Smooth muscle cell of the brain vasculature (primary cell): ENCODE measurements around the gene APBA3.

Source experiments
- DNase-seq: peaks from one replicate; pipeline ENCODE4 v3.0.0-alpha.2; 2012; ENCODE audit warnings: low read depth, low spot score

The APBA3 gene, protein sequence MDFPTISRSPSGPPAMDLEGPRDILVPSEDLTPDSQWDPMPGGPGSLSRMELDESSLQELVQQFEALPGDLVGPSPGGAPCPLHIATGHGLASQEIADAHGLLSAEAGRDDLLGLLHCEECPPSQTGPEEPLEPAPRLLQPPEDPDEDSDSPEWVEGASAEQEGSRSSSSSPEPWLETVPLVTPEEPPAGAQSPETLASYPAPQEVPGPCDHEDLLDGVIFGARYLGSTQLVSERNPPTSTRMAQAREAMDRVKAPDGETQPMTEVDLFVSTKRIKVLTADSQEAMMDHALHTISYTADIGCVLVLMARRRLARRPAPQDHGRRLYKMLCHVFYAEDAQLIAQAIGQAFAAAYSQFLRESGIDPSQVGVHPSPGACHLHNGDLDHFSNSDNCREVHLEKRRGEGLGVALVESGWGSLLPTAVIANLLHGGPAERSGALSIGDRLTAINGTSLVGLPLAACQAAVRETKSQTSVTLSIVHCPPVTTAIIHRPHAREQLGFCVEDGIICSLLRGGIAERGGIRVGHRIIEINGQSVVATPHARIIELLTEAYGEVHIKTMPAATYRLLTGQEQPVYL

DNA sequence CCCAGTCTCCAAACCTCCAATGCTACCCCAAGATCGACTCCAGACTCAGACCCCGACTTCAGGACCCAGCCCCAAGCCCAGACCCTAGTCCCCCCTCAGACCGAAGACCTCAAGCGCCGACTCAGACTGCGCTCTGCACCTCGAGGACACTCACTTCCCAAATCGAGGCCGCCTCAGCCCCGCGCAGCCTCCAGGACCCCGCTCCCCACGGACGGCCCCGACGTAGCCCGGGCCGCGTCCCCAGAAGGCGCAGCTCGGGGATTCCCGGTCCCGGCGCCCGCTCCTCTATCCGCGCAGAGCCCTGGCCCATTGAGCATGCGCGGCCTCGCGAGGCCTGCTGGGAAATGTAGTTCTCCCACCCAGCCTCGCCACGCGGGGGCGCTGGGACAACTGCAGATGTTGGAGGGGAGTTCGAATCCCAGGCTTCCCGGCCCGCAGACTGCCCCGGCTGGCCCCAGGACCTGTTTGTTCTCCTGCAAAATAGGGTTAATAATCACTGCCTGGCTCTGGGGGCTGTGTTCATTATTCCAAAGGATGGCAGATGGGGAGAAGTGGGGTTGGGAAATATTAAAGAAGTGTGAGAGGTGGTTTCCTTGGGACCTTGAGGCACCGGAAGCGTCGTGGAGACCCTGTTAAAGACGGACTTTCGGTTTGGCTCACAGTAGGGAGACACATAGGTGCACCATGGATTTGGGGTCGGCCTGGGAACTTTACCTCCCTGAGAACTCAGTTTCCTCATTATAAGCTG is at the start of gene APBA3:
Gene APBA3 (minus strand): TSS at position 311 of the 748 bp plus-strand sequence. CDS start 1,428 bp downstream, outside the sequence.
- DNase-seq: peak; percentile 69

DNA sequence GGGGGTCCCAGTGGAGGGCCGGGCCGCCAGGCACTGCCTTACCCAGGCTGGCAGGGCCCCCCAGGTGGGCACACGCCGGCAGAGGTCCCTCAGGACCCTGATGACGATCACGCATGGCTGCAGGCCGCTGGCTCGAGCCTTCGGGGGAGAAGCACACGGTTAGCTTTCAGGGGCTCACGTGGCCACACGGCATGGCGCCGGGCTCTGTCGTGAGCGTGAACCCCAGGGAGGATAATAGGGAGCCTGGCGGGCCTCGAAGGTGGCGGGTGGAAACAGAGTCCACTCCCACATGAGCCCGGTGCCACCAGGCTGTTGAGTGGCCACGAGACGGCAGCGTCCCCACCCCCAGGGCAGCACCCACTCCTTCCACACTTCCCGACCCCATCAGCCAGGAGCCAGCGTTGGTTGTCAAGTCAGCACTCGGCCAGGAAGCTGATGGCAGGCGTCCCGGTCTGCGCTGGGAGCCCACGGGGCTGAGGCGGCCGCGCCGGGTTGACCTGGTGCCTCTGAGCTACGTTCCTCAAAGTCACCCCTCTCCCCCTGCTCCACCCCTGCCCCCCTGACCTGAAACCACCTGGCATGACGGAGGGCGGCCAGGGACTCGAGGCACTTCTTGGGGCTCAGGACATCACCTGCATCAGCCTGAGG is 49.3 kb upstream of the APBA3 start:
- DNase-seq: no peak

GRCh38 chr19:3809881-3810707 is 48.6 kb upstream of the APBA3 start:
- no peak for DNase-seq

DNA sequence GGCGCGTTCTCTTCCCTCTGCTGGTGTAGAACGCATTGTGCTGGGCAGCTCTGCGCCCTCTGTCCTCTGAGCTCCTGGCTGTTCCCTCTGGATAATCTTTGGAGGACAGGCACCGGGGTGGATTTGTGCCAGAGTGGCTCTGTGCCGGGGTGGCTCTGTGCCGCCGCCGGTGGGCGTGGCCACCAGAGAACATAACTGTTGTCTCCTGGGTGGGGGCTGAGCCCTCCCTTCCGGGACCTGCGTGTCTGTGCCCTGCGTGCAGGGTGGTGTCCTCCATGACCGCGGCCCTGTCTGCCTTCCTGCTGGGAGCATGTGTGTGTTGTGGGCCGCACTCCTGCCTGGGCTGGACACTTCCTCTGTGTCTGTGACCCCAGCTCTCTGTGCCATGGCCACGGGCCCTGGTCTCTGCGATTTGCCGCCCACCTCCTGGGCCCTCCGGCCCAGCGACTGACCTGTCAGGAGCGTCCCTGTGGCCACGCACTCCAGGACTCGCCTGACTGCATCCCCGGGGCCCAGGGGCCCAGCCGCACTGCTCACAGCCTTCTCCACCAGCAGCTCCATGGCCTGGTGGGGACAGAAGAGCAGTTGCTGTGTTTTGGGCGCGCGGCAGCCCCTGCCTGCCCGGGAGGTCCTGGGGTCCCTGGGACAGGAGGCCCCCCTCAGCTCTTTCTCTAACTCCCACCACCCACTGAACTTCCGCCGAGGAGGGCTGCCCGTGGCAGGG is 47.1 kb upstream of the APBA3 start:
- no peak for DNase-seq

DNA sequence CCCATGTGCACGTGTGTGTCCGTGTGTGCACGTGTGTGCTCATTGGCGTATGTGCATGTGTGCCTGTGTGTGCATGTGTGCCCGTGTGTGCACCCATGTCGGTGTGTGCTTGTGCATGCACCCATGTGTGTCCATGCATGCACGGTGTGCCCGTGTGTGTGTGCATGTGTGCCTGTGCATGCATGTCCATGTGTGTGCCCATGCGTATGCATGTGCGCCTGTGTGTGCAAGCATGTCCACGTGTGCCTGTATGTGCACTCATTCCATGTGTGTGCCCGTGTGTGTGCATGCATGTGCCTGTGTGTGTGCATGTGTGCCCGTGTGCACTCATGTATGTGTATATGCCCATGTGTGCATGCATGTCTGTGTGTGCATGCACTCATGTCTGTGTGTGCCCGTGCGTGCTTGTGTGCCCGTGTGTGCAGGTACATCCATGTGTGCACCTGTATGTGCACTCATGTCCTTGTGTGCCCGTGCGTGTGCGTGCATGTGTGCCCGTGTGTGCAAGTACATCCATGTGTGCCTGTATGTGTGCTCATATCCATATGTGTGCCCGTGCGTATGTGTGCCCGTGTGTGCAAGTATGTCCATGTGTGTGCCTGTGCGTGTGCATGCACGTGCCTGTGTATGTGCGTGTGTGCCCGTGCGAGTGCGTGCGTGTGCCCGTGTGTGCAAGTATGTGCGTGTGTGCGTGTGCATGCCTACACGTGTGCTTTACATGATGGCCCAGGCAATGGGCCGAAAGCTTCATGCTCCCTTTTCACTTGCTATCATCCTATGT is 46.3 kb upstream of the APBA3 start:
- no peak for DNase-seq

GRCh38 chr19:3807131-3807480 is 45.6 kb upstream of the APBA3 start:
- no peak for DNase-seq

DNA sequence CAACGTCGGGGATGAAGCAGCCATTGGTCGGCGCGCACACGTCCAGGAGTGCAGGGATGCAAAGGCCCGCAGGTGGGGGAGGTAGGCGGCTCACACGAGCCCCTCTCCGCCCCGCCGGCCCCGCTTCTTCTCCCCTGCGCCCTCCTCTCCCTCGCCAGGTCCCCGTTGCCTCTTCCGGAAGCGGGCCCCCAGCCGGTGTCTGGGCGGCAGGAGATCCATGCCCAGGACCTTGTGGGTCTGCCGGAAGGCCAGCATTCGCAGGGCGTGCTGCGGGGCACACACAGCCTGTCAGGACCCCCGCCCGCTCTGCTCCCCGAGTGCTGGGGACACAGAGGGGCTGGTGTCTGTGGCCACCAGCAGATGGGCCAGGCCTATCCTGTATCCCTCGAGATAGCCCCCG is 44.4 kb upstream of the APBA3 start:
- DNase-seq: no peak

GRCh38 chr19:3804429-3804828 is 42.9 kb upstream of the APBA3 start:
- DNase-seq: no peak

- DNase-seq: no peak
Observed at GRCh38 chr19:3803986-3804385, 42.5 kb upstream of the APBA3 start.

DNA sequence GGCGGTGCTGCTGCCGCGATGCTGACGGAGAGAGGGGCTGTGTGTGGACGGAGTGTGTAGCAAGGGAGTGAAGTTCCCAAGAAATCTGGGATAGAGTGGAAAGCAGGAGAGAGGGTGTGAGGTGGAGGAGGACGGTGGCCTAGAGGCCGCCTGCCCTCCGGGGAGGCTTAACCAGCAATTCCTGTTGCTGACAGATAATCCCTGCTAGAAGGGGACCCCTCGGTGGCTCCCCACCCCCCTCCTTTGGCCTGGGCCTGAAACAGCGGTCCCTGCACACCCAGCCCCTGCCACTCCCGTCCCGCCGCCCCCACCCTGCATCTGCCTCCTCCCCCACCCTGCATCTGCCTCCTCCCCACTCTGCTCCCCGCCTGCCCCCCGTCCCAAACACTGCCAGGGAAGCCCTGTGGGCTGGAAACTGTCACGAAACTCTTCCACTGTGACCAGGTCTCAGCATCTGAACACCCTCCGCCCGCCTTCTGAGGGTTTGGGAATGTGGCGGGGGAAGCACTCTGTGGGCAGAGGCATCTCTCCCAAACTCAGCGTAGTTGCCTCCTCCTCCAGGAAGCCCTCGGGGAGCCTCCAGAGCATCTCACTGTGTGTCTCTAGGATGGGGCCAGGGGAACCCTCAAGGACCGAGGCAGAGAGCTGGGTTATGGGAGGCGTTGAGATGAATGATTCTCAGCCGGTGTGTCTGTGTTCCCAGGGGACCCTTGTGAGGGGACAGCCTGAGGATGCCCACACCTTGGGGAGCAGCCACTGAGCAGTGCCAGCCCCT is 41.8 kb upstream of the APBA3 start:
- DNase-seq: no peak

DNA sequence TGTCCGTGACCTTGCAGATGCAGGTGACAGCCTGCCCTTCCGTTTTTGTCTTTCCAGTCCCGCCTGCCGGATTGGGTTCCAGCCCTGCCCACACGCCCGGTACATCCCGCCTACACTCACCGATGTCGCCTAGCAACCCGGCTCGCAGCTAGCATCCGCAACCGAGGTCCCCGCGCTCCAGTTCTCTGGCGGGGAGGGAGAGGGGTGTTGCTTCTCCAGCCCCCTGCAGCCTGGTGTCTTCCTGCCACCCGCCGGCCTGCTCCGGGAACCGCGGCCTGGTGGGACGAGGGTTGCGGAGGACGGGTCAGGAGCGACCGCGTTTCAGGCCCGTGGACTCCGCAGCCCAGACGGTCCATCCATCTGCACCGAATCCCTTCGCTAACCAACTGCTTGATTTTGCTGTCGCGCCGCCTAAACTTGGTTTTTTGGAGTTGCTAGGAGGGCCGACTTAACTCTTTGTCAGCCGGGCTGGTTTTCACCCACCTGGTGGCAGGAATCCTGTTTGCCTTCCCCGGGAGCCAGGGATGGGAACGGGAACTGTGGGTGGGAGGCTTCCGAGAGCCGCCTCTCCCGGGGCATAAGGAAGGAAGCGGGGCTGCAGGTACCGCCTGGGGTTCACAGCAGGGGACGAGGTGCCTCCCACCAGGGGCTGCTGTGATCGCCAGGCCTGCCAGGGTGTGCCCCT is 40.1 kb upstream of the APBA3 start:
- no peak for DNase-seq

DNA sequence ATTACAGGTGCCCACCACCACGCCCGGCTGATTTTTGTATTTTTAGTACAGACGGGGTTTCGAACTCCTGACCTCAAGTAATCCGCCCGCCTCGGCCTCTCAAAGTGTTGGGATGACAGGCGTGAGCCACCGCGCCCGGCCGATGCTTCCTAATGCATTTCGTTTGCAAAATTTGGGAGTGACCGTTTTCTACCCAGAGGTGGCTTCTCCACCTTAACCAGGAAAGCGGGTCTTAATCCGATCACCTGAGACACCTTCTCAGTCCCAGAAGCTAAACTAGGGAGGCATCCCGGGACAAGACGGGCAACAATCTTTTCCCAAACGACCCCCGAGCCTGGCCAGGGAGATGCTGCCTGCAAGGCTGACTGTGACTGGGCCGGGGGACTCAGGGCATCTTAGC is 39.5 kb upstream of the APBA3 start:
- no peak for DNase-seq

GRCh38 chr19:3798137-3798536 is 36.6 kb upstream of the APBA3 start:
- DNase-seq: no peak

DNA sequence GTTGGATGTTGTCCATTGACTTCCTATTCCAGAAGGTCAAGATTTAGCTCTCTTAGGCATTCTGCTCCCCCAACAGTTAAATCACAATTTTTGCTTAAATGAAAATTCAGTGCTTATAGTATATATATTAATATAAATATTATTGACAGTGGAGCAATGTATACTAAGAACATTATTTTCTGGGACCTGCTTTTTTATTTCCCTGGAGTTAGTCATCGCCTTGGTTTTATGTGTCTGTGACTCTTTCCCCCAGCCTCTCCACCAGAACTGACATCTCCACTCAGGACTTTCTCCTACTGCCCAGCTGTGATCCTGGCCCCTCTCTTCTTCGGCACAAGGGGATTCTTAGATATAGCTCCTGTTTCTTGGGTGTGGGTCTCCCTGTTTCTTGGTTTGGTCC is 34.9 kb upstream of the APBA3 start:
- no peak for DNase-seq

- DNase-seq: no peak
Observed at GRCh38 chr19:3793799-3794198, 32.3 kb upstream of the APBA3 start.

DNA sequence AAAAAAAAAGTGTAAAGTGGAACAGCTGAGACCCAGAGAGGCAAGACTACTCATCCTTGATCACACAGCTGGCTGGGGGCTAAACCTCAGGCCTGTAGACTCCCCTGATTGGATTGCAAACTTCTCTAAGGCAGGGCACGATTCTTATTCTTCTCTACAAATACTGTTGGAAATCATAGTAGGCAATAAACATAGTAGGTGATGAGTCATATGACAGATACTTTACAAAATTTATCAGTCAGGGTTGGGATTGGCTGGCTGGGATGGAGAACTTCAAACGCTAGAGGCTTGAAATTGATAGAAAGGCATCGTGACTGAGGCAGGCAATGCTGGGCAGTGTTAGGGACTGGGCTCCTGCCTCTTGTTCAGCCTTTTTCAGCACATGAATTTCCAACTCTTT is 30.6 kb upstream of the APBA3 start:
- no peak for DNase-seq

DNA sequence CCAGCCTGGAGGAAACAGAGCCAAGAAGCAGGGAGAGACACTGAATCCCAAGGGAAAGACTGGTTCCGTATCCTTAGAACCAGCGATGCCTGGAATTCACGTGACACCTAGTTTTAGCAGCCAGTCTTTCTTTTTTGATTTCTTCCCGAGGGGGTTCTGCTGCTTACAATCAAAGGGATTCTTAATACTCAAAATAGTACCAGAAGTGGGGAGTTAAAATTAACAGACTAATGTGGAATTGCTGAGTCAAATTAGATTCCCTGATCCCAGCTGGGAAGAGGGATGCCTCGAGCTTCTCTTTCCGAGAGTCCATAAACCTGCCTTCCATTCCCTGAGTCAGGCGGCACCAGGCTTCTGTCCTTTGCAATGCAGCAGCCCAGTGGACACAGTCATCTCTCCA is 29.4 kb upstream of the APBA3 start:
- no peak for DNase-seq

DNA sequence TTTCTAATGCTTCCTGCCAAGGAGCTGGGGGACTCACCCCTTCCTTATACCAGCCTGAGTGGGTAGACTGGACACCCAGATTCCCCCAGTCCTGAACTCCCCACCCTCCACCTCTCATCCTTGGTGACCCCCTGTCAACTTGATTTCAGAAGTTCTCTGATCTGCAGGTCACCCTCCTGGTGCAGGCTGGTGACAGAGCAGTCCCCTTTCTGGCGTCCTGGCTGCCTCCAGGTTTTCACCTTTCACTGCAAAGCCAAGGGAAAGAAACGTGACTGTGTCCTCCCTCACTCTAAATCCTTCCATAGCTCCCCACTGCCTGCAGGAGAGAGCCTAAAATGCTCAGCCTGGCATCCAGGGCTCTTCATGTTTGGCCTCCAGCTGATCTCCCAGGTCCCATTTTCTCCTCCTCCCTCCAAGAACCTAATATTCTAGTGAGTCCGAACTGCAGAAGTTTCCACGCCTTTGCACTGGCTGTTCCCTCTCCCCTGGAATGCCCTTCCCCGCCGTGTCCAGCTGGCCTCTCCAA is 28.8 kb upstream of the APBA3 start:
- DNase-seq: no peak
